ENCODE results near the gene ACTR5. TPM values are rescaled to one million over a fixed set of nuclear protein-coding genes. Genes with fewer than 3 reads are reported as not detected.
"Not testable (repeated sequence)": the region's sequence is repeated elsewhere in the genome, so short reads cannot be mapped to it uniquely, and the experiment has no call there.

Gene ACTR5
- total and polyA plus RNA-seq, 7 donors = 3.8 to 9.3 (median 5.3) TPM

GRCh38 chr20:38790200-38791053, 42.2 kb downstream of the ACTR5 start:
- TF ChIP-seq CTCF (IDR thresholded peaks at IDR 0.05) = peak; percentile 51
- WGBS, 3 donors = 40 to 47% (median 46%) methylated on average over 15 to 16 of the region's 16 CpGs
- DNase-seq = no peak
- intact Hi-C loops (cut with DNase I) = no loop called here
- H3K36me3 ChIP-seq (ENCODE audit: insufficient read depth in 1 of 2, low read depth in 1 of 2) = no peaks in the 10 kb centered on the region
- H3K27me3 ChIP-seq (ENCODE audit: insufficient read depth in 3 of 3, low read length in 2 of 3) = no peaks in the 10 kb centered on the region
- no peak overlapping the region for H3K27ac ChIP-seq
- no peak overlapping the region for H3K4me3 ChIP-seq
- no peaks in the 10 kb centered on the region for H3K4me1 ChIP-seq
- no peak for ATAC-seq
- no peaks in the 10 kb centered on the region for H3K9me3 ChIP-seq

GRCh38 chr20:38791291-38791690, 43.0 kb downstream of the ACTR5 start:
- ATAC-seq (no peak), DNase-seq (no peak)
- Histone ChIP-seq H3K27me3 (ENCODE audit: insufficient read depth in 3 of 3, low read length in 2 of 3) (no peaks in the 10 kb centered on the region), H3K27ac (no peak overlapping the region), H3K36me3 (ENCODE audit: insufficient read depth in 1 of 2, low read depth in 1 of 2) (no peaks in the 10 kb centered on the region), H3K4me3 (no peak overlapping the region), H3K9me3 (no peaks in the 10 kb centered on the region), H3K4me1 (no peaks in the 10 kb centered on the region)
- TF ChIP-seq CTCF (IDR thresholded peaks at IDR 0.05) = no peak
- intact Hi-C loops (cut with DNase I) = no loop called here
- 68 to 91% (median 84%) methylated on average over 3 of the region's 3 CpGs for WGBS, 3 donors

- DNase-seq (no peak), ATAC-seq (no peak)
- intact Hi-C loops (cut with DNase I) = no loop called here
- Histone ChIP-seq H3K27ac (no peak overlapping the region), H3K27me3 (ENCODE audit: insufficient read depth in 3 of 3, low read length in 2 of 3) (no peaks in the 10 kb centered on the region), H3K9me3 (no peaks in the 10 kb centered on the region), H3K4me3 (no peak overlapping the region), H3K4me1 (no peaks in the 10 kb centered on the region), H3K36me3 (ENCODE audit: insufficient read depth in 1 of 2, low read depth in 1 of 2) (no peaks in the 10 kb centered on the region)
- TF ChIP-seq CTCF (IDR thresholded peaks at IDR 0.05) = no peak
- 89 to 100% (median 94%) methylated on average over 1 of the region's 1 CpG for WGBS, 3 donors
These were observed 43.7 kb downstream of the ACTR5 start for GRCh38 chr20:38791940-38792339.

- intact Hi-C loops (cut with DNase I); H3K4me1 ChIP-seq; H3K9me3 ChIP-seq; H3K36me3 ChIP-seq (ENCODE audit: insufficient read depth in 1 of 2, low read depth in 1 of 2); H3K27me3 ChIP-seq (ENCODE audit: insufficient read depth in 3 of 3, low read length in 2 of 3); ATAC-seq; H3K27ac ChIP-seq; H3K4me3 ChIP-seq; DNase-seq: not testable (repeated sequence)
- WGBS, 3 donors = 88 to 95% (median 90%) methylated on average over 5 of the region's 5 CpGs
These were observed 45.8 kb downstream of the ACTR5 start for GRCh38 chr20:38794057-38794456.

- DNase-seq (no peak), ATAC-seq (no peak)
- Histone ChIP-seq H3K27ac (peak overlapping the region; percentile 37), H3K4me3 (no peak overlapping the region), H3K36me3 (ENCODE audit: insufficient read depth in 1 of 2, low read depth in 1 of 2) (no peaks in the 10 kb centered on the region), H3K4me1 (no peaks in the 10 kb centered on the region), H3K9me3 (no peaks in the 10 kb centered on the region), H3K27me3 (ENCODE audit: insufficient read depth in 3 of 3, low read length in 2 of 3) (no peaks in the 10 kb centered on the region)
- intact Hi-C loops (cut with DNase I) = no loop called here
- 65 to 74% (median 67%) methylated on average over 3 of the region's 3 CpGs for WGBS, 3 donors
- TF ChIP-seq CTCF (IDR thresholded peaks at IDR 0.05) = no peak
These were observed 50.0 kb downstream of the ACTR5 start for GRCh38 chr20:38798266-38798665.

Data from psoas muscle (tissue), 8 donors.